ENCODE results near the gene TOLLIP.
"Not testable (repeated sequence)": the region's sequence is repeated elsewhere in the genome, so short reads cannot be mapped to it uniquely, and the experiment has no call there.

Gene TOLLIP

GRCh38 chr11:1245717-1246116, 63.7 kb downstream of the TOLLIP start:
- DNase-seq (ENCODE audit: low spot score): not testable (repeated sequence)

GRCh38 chr11:1244557-1244956, 64.9 kb downstream of the TOLLIP start:
- not testable (repeated sequence) for DNase-seq (ENCODE audit: low spot score)

- DNase-seq (ENCODE audit: low spot score): not testable (repeated sequence)
Observed at GRCh38 chr11:1243521-1243920, 65.9 kb downstream of the TOLLIP start.

- not testable (repeated sequence) for DNase-seq (ENCODE audit: low spot score)
Observed at GRCh38 chr11:1242751-1243150, 66.7 kb downstream of the TOLLIP start.

GRCh38 chr11:1242289-1242688, 67.1 kb downstream of the TOLLIP start:
- DNase-seq (ENCODE audit: low spot score): no peak

- DNase-seq (ENCODE audit: low spot score): no peak
Observed at GRCh38 chr11:1241706-1242105, 67.7 kb downstream of the TOLLIP start.

GRCh38 chr11:1240771-1241170, 68.7 kb downstream of the TOLLIP start:
- no peak for DNase-seq (ENCODE audit: low spot score)

GRCh38 chr11:1239596-1240205, 69.7 kb downstream of the TOLLIP start:
- DNase-seq (ENCODE audit: low spot score): no peak

GRCh38 chr11:1238767-1239595, 70.5 kb downstream of the TOLLIP start:
- DNase-seq (ENCODE audit: low spot score): no peak

GRCh38 chr11:1237851-1238250, 71.6 kb downstream of the TOLLIP start:
- no peak for DNase-seq (ENCODE audit: low spot score)

GRCh38 chr11:1237128-1237580, 72.3 kb downstream of the TOLLIP start:
- DNase-seq (ENCODE audit: low spot score): no peak

GRCh38 chr11:1236316-1237127, 72.9 kb downstream of the TOLLIP start:
- no peak for DNase-seq (ENCODE audit: low spot score)

- DNase-seq (ENCODE audit: low spot score): no peak
Observed at GRCh38 chr11:1235901-1236315, 73.5 kb downstream of the TOLLIP start.

GRCh38 chr11:1235306-1235900, 74.0 kb downstream of the TOLLIP start:
- no peak for DNase-seq (ENCODE audit: low spot score)

GRCh38 chr11:1234771-1235305, 74.6 kb downstream of the TOLLIP start:
- no peak for DNase-seq (ENCODE audit: low spot score)

- no peak for DNase-seq (ENCODE audit: low spot score)
Observed at GRCh38 chr11:1234054-1234720, 75.2 kb downstream of the TOLLIP start.

GRCh38 chr11:1233351-1234053, 75.9 kb downstream of the TOLLIP start:
- DNase-seq (ENCODE audit: low spot score): no peak

- no peak for DNase-seq (ENCODE audit: low spot score)
Observed at GRCh38 chr11:1232883-1233321, 76.5 kb downstream of the TOLLIP start.

GRCh38 chr11:1232021-1232882, 77.2 kb downstream of the TOLLIP start:
- no peak for DNase-seq (ENCODE audit: low spot score)
